HepG2 (cell line): ENCODE data around the gene GRHPR. TPM values are rescaled to one million over a fixed set of nuclear protein-coding genes. Genes with fewer than 3 reads are reported as not detected.

Source experiments
- ATM ChIP-seq: fragments of 450-650 bp; IDR thresholded peaks from 2 replicates; pipeline ENCODE4 v1.7.1; 2017; ENCODE audit warnings: mild to moderate bottlenecking, borderline replicate concordance
- IKZF1 ChIP-seq: fragments of 450-650 bp; IDR thresholded peaks from 2 replicates; pipeline ENCODE4 v1.7.1; 2016
- KLF12 ChIP-seq: sonication (generic); formaldehyde crosslinking; IDR thresholded peaks from 2 replicates; pipeline ENCODE4 v1.4.0; 2020; ENCODE audit warnings: missing genetic modification reagents, borderline replicate concordance
- MED1 ChIP-seq: sonication (generic); formaldehyde crosslinking; IDR thresholded peaks from 2 replicates; pipeline ENCODE4 v1.4.0; 2020; ENCODE audit warnings: missing genetic modification reagents
- MIXL1 ChIP-seq: IDR thresholded peaks from 2 replicates; pipeline ENCODE4 v1.6.1; 2016
- ONECUT2 ChIP-seq: sonication (generic); formaldehyde crosslinking; IDR thresholded peaks from 2 replicates; pipeline ENCODE4 v1.4.0; 2020; ENCODE audit warnings: missing genetic modification reagents
- PRPF4 ChIP-seq: fragments of 200-400 bp; formaldehyde crosslinking; IDR thresholded peaks from 2 replicates; pipeline ENCODE4 v1.6.1; 2016; ENCODE audit warnings: low read length, low read depth; ENCODE audit not compliant: poor library complexity, severe bottlenecking
- RAD21 ChIP-seq: fragments of 450-650 bp; formaldehyde crosslinking; IDR thresholded peaks from 2 replicates; pipeline ENCODE4 v1.5.0; 2020; ENCODE audit warnings: mild to moderate bottlenecking
- RNF2 ChIP-seq: fragments of 450-650 bp; conservative IDR thresholded peaks from 2 replicates; pipeline ENCODE4 v1.6.1; 2016; ENCODE audit warnings: low read depth
- ZMYM4 ChIP-seq: sonication (generic); formaldehyde crosslinking; IDR thresholded peaks from 2 replicates; pipeline ENCODE4 v1.8.1; 2023; ENCODE audit warnings: mild to moderate bottlenecking, missing genetic modification reagents
- ZNF224 ChIP-seq: sonication (generic); formaldehyde crosslinking; IDR thresholded peaks from 2 replicates; pipeline ENCODE4 v1.5.0; 2020; ENCODE audit warnings: mild to moderate bottlenecking, missing genetic modification reagents
- ZNF790 ChIP-seq: sonication (generic); formaldehyde crosslinking; IDR thresholded peaks from 2 replicates; pipeline ENCODE4 v1.8.0; 2022; ENCODE audit warnings: missing genetic modification reagents, mild to moderate bottlenecking, borderline replicate concordance
- ZNF879 ChIP-seq: sonication (generic); formaldehyde crosslinking; IDR thresholded peaks from 2 replicates; pipeline ENCODE4 v1.8.1; 2023; ENCODE audit warnings: missing genetic modification reagents
- polyA plus RNA-seq, 8 experiments: library from polyadenylated mRNA; depleted of rRNA in 3 of 8; stranded (reverse) in 7 of 8; unstranded in 1 of 8; fragments of >200 nt; fragmentation: Illumina TruSeq in 4 of 8; extraction: Trizol in 4 of 8; gene quantifications; 2 replicates each; pipeline versions ENCODE4 v1.2.1 to v1.2.3, GENCODE V29; 2011 to 2016; ENCODE audit warnings: low read depth in 4 of 8, missing spikeins in 1 of 8, mixed read lengths in 1 of 8; ENCODE audit not compliant: insufficient read depth in 1 of 8
- total RNA-seq, 5 experiments: library from RNA; depleted of rRNA; stranded (reverse); fragments of >200 nt; fragmentation: Illumina TruSeq; extraction: Trizol; gene quantifications; 2 replicates each; pipeline ENCODE4 v1.2.3, GENCODE V29; 2016; ENCODE audit warnings: low read depth in 1 of 5
- TF ChIP-seq, protein P1 (sequence below): IDR thresholded peaks from 2 replicates; pipeline ENCODE4 v1.6.1; 2016; ENCODE audit warnings: low read depth
- TF ChIP-seq, protein P2 (sequence below): sonication (generic); formaldehyde crosslinking; IDR thresholded peaks from 2 replicates; pipeline ENCODE4 v1.5.0; 2020; ENCODE audit warnings: mild to moderate bottlenecking, low read depth, missing genetic modification reagents, borderline replicate concordance
- TF ChIP-seq, protein P3 (sequence below): IDR thresholded peaks from 2 replicates; pipeline ENCODE4 v1.6.1; 2018; ENCODE audit warnings: missing genetic modification reagents, mild to moderate bottlenecking, missing compliant biosample characterization
- TF ChIP-seq, protein P4 (sequence below): sonication (generic); formaldehyde crosslinking; IDR thresholded peaks from 2 replicates; pipeline ENCODE4 v1.5.0; 2020; ENCODE audit warnings: missing genetic modification reagents
- TF ChIP-seq, protein P5 (sequence below): sonication (generic); formaldehyde crosslinking; conservative IDR thresholded peaks from 2 replicates; pipeline ENCODE4 v1.5.0; 2020; ENCODE audit warnings: missing genetic modification reagents
- TF ChIP-seq, protein P6 (sequence below): IDR thresholded peaks from 2 replicates; pipeline ENCODE4 v1.6.1; 2016; ENCODE audit warnings: missing compliant biosample characterization, missing genetic modification reagents, borderline replicate concordance
- TF ChIP-seq, protein P7 (sequence below): IDR thresholded peaks from 2 replicates; pipeline ENCODE4 v1.6.1; 2016; ENCODE audit warnings: mild to moderate bottlenecking, missing biosample characterization, missing genetic modification reagents
- TF ChIP-seq, protein P8 (sequence below): sonication (generic); formaldehyde crosslinking; IDR thresholded peaks from 2 replicates; pipeline ENCODE4 v1.4.0; 2020; ENCODE audit warnings: mild to moderate bottlenecking, missing genetic modification reagents

Gene GRHPR
- total and polyA plus RNA-seq, 2 of the 13 experiments (the other 11 are each of a cell fraction or from before 2014, with no cell fraction given), result 113 to 115 TPM

DNA sequence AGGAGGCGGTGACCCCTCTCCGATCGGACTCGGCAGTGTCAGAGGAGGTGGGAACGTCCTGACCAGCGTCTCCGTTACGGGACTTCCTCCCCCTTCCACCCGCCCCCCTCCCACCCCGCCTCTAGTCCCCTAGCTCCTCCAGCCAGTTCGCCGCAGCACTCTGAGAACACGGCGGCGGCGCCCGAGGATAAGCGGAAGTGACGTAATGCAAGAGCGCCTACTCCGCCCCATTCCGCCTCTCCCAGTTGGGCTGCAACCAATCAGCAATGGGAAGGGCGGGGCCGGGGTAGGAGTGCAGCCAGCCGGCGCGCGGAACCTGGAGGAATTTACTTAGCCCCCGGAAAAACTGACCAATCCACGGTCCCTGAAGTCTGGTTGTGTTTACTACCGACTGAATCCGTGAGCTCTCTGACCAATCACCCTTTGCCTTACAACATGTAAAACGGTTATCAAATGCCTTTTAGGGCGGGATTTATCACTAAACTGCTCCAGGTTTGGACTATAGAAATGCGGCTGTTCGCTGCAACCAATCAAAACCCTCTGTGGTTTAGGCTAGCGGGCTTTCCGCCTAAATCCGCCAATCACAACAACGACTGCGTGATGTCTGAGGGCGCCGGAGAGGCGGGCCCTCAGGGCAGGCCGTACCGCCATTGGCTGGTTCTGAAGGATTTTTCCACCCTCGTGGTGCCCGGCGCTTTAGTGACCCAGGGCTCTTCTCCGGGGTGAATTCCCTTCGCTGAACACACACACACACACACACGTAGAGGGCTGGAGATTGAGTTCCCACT lies 42.9 kb downstream of the GRHPR start, which contains the start of gene ZBTB5 (continued):
- TF ChIP-seq, protein P1, sequence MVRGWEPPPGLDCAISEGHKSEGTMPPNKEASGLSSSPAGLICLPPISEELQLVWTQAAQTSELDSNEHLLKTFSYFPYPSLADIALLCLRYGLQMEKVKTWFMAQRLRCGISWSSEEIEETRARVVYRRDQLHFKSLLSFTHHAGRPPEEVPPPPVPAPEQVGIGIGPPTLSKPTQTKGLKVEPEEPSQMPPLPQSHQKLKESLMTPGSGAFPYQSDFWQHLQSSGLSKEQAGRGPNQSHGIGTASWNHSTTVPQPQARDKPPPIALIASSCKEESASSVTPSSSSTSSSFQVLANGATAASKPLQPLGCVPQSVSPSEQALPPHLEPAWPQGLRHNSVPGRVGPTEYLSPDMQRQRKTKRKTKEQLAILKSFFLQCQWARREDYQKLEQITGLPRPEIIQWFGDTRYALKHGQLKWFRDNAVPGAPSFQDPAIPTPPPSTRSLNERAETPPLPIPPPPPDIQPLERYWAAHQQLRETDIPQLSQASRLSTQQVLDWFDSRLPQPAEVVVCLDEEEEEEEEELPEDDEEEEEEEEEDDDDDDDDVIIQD, result peak; percentile 57; the same call in 1 of the 2 replicates
- TF ChIP-seq, protein P2, sequence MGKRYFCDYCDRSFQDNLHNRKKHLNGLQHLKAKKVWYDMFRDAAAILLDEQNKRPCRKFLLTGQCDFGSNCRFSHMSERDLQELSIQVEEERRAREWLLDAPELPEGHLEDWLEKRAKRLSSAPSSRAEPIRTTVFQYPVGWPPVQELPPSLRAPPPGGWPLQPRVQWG (CRISPR knock-in tag), result no peak
- TF ChIP-seq, protein P3, sequence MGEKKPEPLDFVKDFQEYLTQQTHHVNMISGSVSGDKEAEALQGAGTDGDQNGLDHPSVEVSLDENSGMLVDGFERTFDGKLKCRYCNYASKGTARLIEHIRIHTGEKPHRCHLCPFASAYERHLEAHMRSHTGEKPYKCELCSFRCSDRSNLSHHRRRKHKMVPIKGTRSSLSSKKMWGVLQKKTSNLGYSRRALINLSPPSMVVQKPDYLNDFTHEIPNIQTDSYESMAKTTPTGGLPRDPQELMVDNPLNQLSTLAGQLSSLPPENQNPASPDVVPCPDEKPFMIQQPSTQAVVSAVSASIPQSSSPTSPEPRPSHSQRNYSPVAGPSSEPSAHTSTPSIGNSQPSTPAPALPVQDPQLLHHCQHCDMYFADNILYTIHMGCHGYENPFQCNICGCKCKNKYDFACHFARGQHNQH, result 0 out of 2 replicates have a peak, but pooled peaks have one; percentile 11
- TF ChIP-seq, protein P4, sequence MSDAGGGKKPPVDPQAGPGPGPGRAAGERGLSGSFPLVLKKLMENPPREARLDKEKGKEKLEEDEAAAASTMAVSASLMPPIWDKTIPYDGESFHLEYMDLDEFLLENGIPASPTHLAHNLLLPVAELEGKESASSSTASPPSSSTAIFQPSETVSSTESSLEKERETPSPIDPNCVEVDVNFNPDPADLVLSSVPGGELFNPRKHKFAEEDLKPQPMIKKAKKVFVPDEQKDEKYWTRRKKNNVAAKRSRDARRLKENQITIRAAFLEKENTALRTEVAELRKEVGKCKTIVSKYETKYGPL (CRISPR knock-in tag), result no peak
- TF ChIP-seq, protein P5, sequence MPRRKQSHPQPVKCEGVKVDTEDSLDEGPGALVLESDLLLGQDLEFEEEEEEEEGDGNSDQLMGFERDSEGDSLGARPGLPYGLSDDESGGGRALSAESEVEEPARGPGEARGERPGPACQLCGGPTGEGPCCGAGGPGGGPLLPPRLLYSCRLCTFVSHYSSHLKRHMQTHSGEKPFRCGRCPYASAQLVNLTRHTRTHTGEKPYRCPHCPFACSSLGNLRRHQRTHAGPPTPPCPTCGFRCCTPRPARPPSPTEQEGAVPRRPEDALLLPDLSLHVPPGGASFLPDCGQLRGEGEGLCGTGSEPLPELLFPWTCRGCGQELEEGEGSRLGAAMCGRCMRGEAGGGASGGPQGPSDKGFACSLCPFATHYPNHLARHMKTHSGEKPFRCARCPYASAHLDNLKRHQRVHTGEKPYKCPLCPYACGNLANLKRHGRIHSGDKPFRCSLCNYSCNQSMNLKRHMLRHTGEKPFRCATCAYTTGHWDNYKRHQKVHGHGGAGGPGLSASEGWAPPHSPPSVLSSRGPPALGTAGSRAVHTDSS, result no peak
- TF ChIP-seq ZMYM4 (CRISPR knock-in tag) (peak; percentile 67), MIXL1 (no peak), ZNF224 (no peak), ATM (no peak), ZNF879 (no peak), RAD21 (no peak), ZNF790 (CRISPR knock-in tag) (no peak), ONECUT2 (CRISPR knock-in tag) (no peak), MED1 (CRISPR knock-in tag) (no peak), IKZF1 (no peak), KLF12 (CRISPR knock-in tag) (no peak), RNF2 (0 out of 2 replicates have a peak, but pooled peaks have one; percentile 40), PRPF4 (no peak)
- TF ChIP-seq, protein P6, sequence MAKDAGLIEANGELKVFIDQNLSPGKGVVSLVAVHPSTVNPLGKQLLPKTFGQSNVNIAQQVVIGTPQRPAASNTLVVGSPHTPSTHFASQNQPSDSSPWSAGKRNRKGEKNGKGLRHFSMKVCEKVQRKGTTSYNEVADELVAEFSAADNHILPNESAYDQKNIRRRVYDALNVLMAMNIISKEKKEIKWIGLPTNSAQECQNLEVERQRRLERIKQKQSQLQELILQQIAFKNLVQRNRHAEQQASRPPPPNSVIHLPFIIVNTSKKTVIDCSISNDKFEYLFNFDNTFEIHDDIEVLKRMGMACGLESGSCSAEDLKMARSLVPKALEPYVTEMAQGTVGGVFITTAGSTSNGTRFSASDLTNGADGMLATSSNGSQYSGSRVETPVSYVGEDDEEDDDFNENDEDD (CRISPR knock-in tag), result 0 out of 2 replicates have a peak, but pooled peaks have one; percentile 42
- TF ChIP-seq, protein P7, sequence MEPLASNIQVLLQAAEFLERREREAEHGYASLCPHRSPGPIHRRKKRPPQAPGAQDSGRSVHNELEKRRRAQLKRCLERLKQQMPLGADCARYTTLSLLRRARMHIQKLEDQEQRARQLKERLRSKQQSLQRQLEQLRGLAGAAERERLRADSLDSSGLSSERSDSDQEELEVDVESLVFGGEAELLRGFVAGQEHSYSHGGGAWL, result peak; percentile 31; the same call in 1 of the 2 replicates
- TF ChIP-seq, protein P8, sequence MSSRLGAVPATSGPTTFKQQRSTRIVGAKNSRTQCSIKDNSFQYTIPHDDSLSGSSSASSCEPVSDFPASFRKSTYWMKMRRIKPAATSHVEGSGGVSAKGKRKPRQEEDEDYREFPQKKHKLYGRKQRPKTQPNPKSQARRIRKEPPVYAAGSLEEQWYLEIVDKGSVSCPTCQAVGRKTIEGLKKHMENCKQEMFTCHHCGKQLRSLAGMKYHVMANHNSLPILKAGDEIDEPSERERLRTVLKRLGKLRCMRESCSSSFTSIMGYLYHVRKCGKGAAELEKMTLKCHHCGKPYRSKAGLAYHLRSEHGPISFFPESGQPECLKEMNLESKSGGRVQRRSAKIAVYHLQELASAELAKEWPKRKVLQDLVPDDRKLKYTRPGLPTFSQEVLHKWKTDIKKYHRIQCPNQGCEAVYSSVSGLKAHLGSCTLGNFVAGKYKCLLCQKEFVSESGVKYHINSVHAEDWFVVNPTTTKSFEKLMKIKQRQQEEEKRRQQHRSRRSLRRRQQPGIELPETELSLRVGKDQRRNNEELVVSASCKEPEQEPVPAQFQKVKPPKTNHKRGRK (CRISPR knock-in tag), result no peak
